NAMALWA (cell line): Measurements from ENCODE around the gene MIEF1.

Experiments
- DNase-seq: peaks from one replicate; pipeline ENCODE4 v3.0.0-alpha.2; 2015; ENCODE audit warnings: low spot score

The MIEF1 gene

GRCh38 chr22:39558950-39559349 lies 56.9 kb downstream of the MIEF1 start:
- DNase-seq, result no peak

- peak; percentile 28 for DNase-seq
Measured at GRCh38 chr22:39559456-39560105, 57.5 kb downstream of the MIEF1 start.

GRCh38 chr22:39560127-39560526 lies 58.0 kb downstream of the MIEF1 start:
- DNase-seq, result no peak

- no peak for DNase-seq
Measured at GRCh38 chr22:39562839-39563489, 60.9 kb downstream of the MIEF1 start.

GRCh38 chr22:39563571-39564428 lies 61.7 kb downstream of the MIEF1 start:
- DNase-seq, result no peak

- DNase-seq, result no peak
Measured at GRCh38 chr22:39565414-39565944, 63.4 kb downstream of the MIEF1 start.

- DNase-seq, result no peak
Measured at GRCh38 chr22:39567135-39567946, 65.3 kb downstream of the MIEF1 start.
